K562 (cell line): ENCODE results near the gene LRFN2. TPM values are rescaled to one million over a fixed set of nuclear protein-coding genes. Genes with fewer than 3 reads are reported as not detected.
A peak's percentile ranks its signal among the peaks of the same experiment; 100 is the strongest.

Experiments
- ATAC-seq: fragments of 200-7000 bp; cut with Tn5 transposase; 3 replicates; pipeline ENCODE4 v1.9.1; 2020; ENCODE audit warnings: moderate library complexity
- BruUV-seq: library from RNA; stranded (reverse); fragments of 400-500 nt; replicated peaks from 2 replicates; lab custom pipeline; 2021; lab: Mats Ljungman, UMichigan
- CTCF ChIA-PET: fragments of 300-600 bp; formaldehyde crosslinking; extraction: SDS; loops from one replicate; lab custom pipeline; 2021; ENCODE audit warnings: low intra/inter-chr PET ratio; lab: Yijun Ruan, JAX
- POLR2A ChIA-PET: fragments of 300-600, 350-650 bp; sonication (Branson Sonifier 250); formaldehyde crosslinking; extraction: SDS; loops from one replicate; lab custom pipeline; 2021; ENCODE audit warnings: antibody characterized with exemption, inconsistent platforms; lab: Yijun Ruan, JAX
- DNase-seq, 4 experiments: peaks; one replicate each; pipeline versions ENCODE4 v3.0.0 to v3.0.0-alpha.2; 2011 to 2018; ENCODE audit warnings: low spot score in 3 of 4, mixed read lengths in 3 of 4; ENCODE audit errors: extremely low read depth in 1 of 4
- FAIRE-seq: peaks from 2 replicates; lab custom pipeline; 2011; peaks lifted over from hg19 to GRCh38; lab: Jason Lieb, UNC
- H2AFZ ChIP-seq: 2 replicates; pipeline ENCODE4 v1.6.0; 2011; ENCODE audit warnings: low read depth, low read length, control low read depth, inconsistent platforms
- H3K27ac ChIP-seq: fragments of 200-600 bp; 3 replicates; pipeline ENCODE4 v1.8.0; 2011; ENCODE audit warnings: low read depth, mild to moderate bottlenecking, control low read depth, inconsistent platforms, low read length, moderate library complexity, mixed read lengths; ENCODE audit errors: extremely low read depth
- H3K27me3 ChIP-seq, 2 experiments: fragments of 300-600 bp in 1 of 2; 2 replicates in 1 of 2; 3 replicates in 1 of 2; pipeline versions ENCODE4 v1.6.0 to v1.8.0; 2011; ENCODE audit warnings: inconsistent platforms in 2 of 2, low read length in 2 of 2, mild to moderate bottlenecking in 1 of 2, mixed read lengths in 1 of 2, moderate library complexity in 1 of 2; ENCODE audit not compliant: control insufficient read depth in 2 of 2, insufficient read depth in 2 of 2
- H3K36me3 ChIP-seq: fragments of 300-600 bp; 3 replicates; pipeline ENCODE4 v1.8.0; 2011; ENCODE audit warnings: mild to moderate bottlenecking, low read length, inconsistent platforms; ENCODE audit not compliant: control insufficient read depth, insufficient read depth
- H3K4me1 ChIP-seq, 2 experiments: fragments of 200-600 bp in 1 of 2; replicated peaks in 1 of 2; 2 replicates in 1 of 2; 3 replicates in 1 of 2; pipeline versions ENCODE4 v1.5.1 to v1.8.0; 2011; ENCODE audit warnings: inconsistent platforms in 2 of 2, low read length in 2 of 2, mild to moderate bottlenecking in 1 of 2, mixed read lengths in 1 of 2, moderate library complexity in 1 of 2; ENCODE audit not compliant: control insufficient read depth in 2 of 2, insufficient read depth in 2 of 2
- H3K4me2 ChIP-seq: 2 replicates; pipeline ENCODE4 v1.6.1; 2011; ENCODE audit warnings: low read length, control low read depth, inconsistent platforms, mixed read lengths; ENCODE audit not compliant: insufficient read depth
- H3K4me3 ChIP-seq: fragments of 200-600 bp; sonication (generic), shearing (Covaris generic); 2 replicates; pipeline ENCODE4 v1.5.1; 2016; ENCODE audit warnings: control low read depth, inconsistent platforms
- H3K79me2 ChIP-seq: fragments of 200-600 bp; 3 replicates; pipeline ENCODE4 v1.8.0; 2011; ENCODE audit warnings: low read length, inconsistent platforms; ENCODE audit not compliant: control insufficient read depth, insufficient read depth
- H3K9ac ChIP-seq, 2 experiments: 2 replicates each; pipeline versions ENCODE4 v1.6.0 to v1.6.1; 2011; ENCODE audit warnings: low read depth in 2 of 2, low read length in 2 of 2, control low read depth in 1 of 2, inconsistent platforms in 1 of 2, mild to moderate bottlenecking in 1 of 2, mixed read lengths in 1 of 2; ENCODE audit not compliant: insufficient read depth in 1 of 2
- H3K9me1 ChIP-seq: one replicate; pipeline ENCODE4 v1.6.0; 2011; ENCODE audit warnings: inconsistent platforms, mild to moderate bottlenecking, low read length, moderate library complexity; ENCODE audit not compliant: control insufficient read depth, insufficient read depth
- H3K9me3 ChIP-seq: replicated peaks from 2 replicates; pipeline ENCODE4 v1.5.1; 2011; ENCODE audit warnings: low read depth, low read length, inconsistent platforms; ENCODE audit not compliant: control insufficient read depth, insufficient read depth
- H4K20me1 ChIP-seq: replicated peaks from 2 replicates; pipeline ENCODE4 v1.6.1; 2011; ENCODE audit warnings: low read length, inconsistent platforms, mixed read lengths; ENCODE audit not compliant: control insufficient read depth, insufficient read depth
- E2F8 ChIP-seq: fragments of 450-650 bp; IDR thresholded peaks from 2 replicates; pipeline ENCODE4 v1.7.1; 2018; ENCODE audit warnings: mild to moderate bottlenecking, low read depth; ENCODE audit not compliant: partially characterized antibody
- GATAD2A ChIP-seq: fragments of 450-650 bp; IDR thresholded peaks from 2 replicates; pipeline ENCODE4 v1.6.1; 2017
- THAP7 ChIP-seq: fragments of 250-450 bp; sonication (Bioruptor Pico); IDR thresholded peaks from 2 replicates; pipeline ENCODE4 v1.5.0; 2021
- WGBS: fragments of 100-300 bp; shearing (Covaris generic); methylation state at CpG from one replicate; pipeline ENCODE4 v1.1.6; 2016; ENCODE audit warnings: low coverage, mixed read lengths; ENCODE audit not compliant: insufficient coverage; ENCODE audit errors: missing lambda C conversion rate; 5-methylcytosine and 5-hydroxymethylcytosine counted together
- in situ Hi-C: fragments of 300-500 bp; cut with MboI; formaldehyde crosslinking; loops from 4 replicates; pipeline ENCODE4 v1.15.0; 2018; ENCODE audit warnings: inconsistent platforms, mixed read lengths
- intact Hi-C: fragments of 100-400 bp; cut with micrococcal nuclease; formaldehyde crosslinking; loops from 2 replicates; pipeline ENCODE4 v1.14.2; 2022
- polyA plus RNA-seq, 8 experiments: library from polyadenylated mRNA; depleted of rRNA in 4 of 8; stranded (reverse) in 5 of 8; unstranded in 3 of 8; fragments of >200 nt; fragmentation: Nextera tagmentation in 2 of 8; fragmentation: Illumina TruSeq in 1 of 8; extraction: Ambion mirVana in 2 of 8; extraction: Trizol in 1 of 8; gene quantifications; 2 replicates each; pipeline versions ENCODE4 v1.2.1 to v1.2.3, GENCODE V29; 2011 to 2014; ENCODE audit warnings: inconsistent platforms in 1 of 8, missing spikeins in 1 of 8
- total RNA-seq, 7 experiments: library from RNA; depleted of rRNA in 6 of 7; stranded (reverse); fragments of >200 nt in 6 of 7; fragmentation: Illumina TruSeq in 2 of 7; extraction: Trizol in 2 of 7; gene quantifications; 2 replicates each; pipeline versions ENCODE4 v1.2.1 to v1.2.3, GENCODE V29; 2011 to 2021; ENCODE audit warnings: low replicate concordance in 1 of 7

LRFN2 gene
- total and polyA plus RNA-seq, 9 of the 15 experiments (the other 6 are each of a cell fraction or from before 2014, with no cell fraction given) = not detected

- Histone ChIP-seq H4K20me1 (no peaks in the 10 kb centered on the region), H3K4me3 (no peak overlapping the region), H2AFZ (0 out of 2 replicates have a peak overlapping the region, but pooled peaks have one; percentile 23), H3K4me2 (peak overlapping the region; percentile 7; the same call in 1 of the 2 replicates), H3K36me3 (no peaks in the 10 kb centered on the region), H3K9ac (no peak overlapping the region), H3K27me3 (no peaks in the 10 kb centered on the region), H3K9me3 (0 out of 2 replicates have a peak, but pooled peaks cover 6% of the 10 kb centered on the region), H3K9me1 (no peaks in the 10 kb centered on the region), H3K27ac (no peak overlapping the region), H3K79me2 (0 out of 3 replicates have a peak, but pooled peaks cover 3% of the 10 kb centered on the region), H3K4me1 (peaks cover 7 to 27% of the 10 kb centered on the region in 2 experiments; a peak in 4 of 5 replicates)
- DNase-seq (no peak), ATAC-seq (no peak), FAIRE-seq (no peak)
- POLR2A ChIA-PET = interaction anchor here (0.8 kb wide), 1 partner anchor 58 kb away, joined by 3 read pairs; no protein-coding TSS in a partner anchor
- WGBS = 9% methylated on average over 4 of the region's 4 CpGs
- TF ChIP-seq E2F8 (no peak), GATAD2A (no peak), THAP7 (CRISPR knock-in tag) (0 out of 2 replicates have a peak, but pooled peaks have one; percentile 30)
- in situ Hi-C loops (no loop called here), intact Hi-C loops (no loop called here)
- no TSS peak for BruUV-seq
- CTCF ChIA-PET = no interaction called here
Measured at GRCh38 chr6:40380271-40380670, 206.9 kb downstream of the LRFN2 start.
